PC-9 (cell line): ENCODE data around the gene FOLR1.

Experiments used
- EZH2 ChIP-seq: fragments of 200-600 bp; sonication (generic); IDR thresholded peaks from 2 replicates; pipeline ENCODE4 v1.8.0; 2017; ENCODE audit warnings: antibody characterized with exemption, low read depth
- TF ChIP-seq, protein P1 (sequence below): fragments of 200-600 bp; sonication (generic); conservative IDR thresholded peaks from 2 replicates; pipeline ENCODE4 v1.6.1; 2017; ENCODE audit warnings: mixed run types, antibody characterized with exemption, mild to moderate bottlenecking, moderate library complexity

DNA sequence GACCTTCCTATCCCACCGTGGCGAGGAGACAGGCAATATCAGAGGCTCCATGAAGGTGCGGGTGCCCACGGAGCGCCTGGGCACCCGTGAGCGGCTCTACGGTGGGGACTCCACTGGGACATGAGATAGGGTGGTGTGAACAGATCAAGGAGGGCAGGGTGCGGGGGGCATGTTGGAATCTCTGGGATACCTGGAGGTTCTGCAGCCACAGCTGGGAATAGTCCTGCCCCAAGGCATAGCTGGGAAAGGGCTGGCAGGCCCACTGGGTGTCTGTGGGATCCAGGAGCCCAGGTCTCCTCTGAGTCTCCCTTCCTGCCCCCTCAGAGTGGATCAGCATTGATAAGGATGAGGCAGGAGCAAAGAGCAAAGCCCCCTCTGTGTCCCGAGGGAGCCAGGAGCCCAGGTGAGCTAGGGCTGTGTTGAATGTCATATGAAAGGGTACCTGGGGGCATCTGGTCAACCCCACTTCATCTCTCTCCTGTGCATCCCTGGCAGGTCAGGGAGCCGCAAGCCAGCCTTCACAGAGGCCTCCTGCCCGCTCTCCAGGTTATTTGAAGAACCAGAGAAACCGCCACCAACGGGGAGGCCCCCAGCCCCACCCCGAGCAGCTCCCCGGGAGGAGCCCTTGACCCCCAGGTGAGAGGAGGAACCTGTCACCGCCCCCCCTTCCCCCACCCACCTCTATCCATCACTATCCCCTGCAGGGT is 43.6 kb downstream of the FOLR1 start:
- TF ChIP-seq, protein P1, sequence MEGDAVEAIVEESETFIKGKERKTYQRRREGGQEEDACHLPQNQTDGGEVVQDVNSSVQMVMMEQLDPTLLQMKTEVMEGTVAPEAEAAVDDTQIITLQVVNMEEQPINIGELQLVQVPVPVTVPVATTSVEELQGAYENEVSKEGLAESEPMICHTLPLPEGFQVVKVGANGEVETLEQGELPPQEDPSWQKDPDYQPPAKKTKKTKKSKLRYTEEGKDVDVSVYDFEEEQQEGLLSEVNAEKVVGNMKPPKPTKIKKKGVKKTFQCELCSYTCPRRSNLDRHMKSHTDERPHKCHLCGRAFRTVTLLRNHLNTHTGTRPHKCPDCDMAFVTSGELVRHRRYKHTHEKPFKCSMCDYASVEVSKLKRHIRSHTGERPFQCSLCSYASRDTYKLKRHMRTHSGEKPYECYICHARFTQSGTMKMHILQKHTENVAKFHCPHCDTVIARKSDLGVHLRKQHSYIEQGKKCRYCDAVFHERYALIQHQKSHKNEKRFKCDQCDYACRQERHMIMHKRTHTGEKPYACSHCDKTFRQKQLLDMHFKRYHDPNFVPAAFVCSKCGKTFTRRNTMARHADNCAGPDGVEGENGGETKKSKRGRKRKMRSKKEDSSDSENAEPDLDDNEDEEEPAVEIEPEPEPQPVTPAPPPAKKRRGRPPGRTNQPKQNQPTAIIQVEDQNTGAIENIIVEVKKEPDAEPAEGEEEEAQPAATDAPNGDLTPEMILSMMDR = no peak
- TF ChIP-seq EZH2 = no peak
